HG03097 (cell line): Measurements from ENCODE around the gene HLX.

ENCODE experiments used
- ATAC-seq: cut with Tn5 transposase; IDR thresholded peaks from one replicate; pipeline ENCODE4 v1.9.1; 2021; ENCODE audit not compliant: unreplicated experiment, low FRiP score

The HLX gene

DNA sequence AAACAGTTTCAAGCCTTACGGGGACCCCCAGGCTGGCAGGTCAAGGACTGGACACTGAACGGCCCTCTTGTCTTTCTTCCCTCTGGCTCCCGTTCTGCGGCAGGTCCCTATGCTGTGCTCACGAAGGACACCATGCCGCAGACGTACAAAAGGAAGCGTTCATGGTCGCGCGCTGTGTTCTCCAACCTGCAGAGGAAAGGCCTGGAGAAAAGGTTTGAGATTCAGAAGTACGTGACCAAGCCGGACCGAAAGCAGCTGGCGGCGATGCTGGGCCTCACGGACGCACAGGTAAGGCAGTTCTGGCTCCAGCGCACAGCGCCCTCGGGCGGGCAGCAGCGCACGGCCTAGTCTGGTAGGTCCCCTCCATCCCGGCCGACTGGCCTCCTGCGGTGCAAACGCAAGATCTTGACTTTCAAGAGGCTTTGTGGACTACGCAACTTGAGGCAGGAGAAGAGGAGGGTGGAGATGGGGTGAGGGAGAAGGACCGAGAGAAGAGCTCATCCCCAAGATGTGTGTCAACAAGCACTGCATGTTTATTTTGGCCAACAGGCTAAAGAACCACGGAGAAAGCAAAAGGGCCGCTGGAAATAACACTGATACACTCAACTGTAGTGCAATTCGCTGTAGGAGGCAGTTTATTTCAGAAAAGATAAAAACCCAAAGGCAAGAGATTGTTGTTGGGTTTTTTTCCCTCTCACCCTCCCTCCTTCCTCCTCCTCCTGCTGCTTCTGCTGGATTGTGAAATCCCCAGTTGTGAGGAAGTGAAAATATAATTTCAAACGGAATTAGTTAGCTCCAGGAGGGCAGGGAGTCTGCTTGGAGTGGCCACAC, 3.0 kb downstream of the HLX start:
- no peak for ATAC-seq

DNA sequence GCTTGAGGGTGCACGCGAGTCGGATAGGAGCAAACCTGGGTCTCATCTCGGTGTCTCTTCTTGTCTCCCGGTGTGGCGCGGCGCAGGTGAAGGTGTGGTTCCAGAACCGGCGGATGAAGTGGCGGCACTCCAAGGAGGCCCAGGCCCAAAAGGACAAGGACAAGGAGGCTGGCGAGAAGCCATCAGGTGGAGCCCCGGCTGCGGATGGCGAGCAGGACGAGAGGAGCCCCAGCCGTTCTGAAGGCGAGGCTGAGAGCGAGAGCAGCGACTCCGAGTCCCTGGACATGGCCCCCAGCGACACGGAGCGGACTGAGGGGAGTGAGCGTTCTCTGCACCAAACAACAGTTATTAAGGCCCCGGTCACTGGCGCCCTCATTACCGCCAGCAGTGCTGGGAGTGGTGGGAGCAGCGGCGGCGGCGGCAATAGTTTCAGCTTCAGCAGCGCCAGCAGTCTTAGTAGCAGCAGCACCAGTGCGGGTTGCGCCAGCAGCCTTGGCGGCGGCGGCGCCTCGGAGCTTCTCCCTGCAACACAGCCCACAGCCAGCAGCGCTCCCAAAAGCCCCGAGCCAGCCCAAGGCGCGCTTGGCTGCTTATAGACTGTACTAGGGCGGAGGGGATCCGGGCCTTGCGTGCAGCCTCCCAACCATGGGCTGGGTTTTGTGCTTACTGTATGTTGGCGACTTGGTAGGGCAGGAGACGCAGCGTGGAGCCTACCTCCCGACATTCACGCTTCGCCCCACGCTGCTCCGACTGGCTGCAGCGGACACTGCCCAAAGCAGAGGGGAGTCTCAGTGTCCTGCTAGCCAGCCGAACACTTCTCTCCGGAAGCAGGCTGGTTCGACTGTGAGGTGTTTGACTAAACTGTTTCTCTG, 5.1 kb downstream of the HLX start:
- ATAC-seq, result no peak

DNA sequence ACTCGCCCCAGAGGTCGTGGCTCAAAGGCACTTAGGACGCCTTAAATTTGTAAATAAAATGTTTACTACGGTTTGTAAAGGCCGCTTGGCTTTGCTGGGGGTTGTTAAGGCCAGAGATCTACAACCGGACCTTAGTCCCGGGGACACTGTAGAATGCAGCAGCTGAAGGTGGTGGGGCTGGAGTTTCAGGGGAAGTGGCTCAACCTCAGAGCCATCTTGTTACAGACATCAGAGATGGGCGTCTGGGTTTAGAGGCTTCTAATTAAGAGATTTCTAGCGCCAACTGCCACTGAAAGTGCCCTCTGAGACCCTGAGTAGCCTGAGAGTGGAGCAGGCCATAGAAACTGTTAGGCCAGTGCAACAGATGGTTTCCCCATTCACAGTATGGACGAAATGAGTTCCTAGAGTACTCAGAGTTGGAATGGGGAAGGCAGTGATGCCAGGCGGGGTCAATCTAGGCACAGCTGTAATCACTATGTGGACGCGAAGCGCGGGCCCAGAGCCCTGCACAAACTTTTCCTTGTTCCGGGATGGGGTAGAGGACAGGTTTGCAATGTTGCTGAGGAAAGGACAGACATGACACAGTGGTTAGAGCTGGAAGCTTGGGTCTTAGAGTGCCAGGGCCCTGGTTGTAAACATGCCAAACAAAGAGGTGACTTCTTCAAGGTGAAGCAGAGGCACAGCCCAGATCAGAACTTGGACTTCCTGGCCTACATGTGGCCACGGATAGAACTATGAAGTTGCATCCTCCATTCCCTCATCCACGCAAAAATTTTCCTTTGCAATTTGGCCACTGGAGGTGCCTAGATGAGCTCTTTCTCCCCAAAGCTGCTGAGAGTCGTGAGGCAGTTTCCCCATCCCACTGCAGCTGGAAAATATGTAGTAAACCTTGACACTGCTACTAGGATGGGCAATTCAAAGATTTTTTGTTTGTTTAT, 6.0 kb downstream of the HLX start:
- ATAC-seq, result no peak

DNA sequence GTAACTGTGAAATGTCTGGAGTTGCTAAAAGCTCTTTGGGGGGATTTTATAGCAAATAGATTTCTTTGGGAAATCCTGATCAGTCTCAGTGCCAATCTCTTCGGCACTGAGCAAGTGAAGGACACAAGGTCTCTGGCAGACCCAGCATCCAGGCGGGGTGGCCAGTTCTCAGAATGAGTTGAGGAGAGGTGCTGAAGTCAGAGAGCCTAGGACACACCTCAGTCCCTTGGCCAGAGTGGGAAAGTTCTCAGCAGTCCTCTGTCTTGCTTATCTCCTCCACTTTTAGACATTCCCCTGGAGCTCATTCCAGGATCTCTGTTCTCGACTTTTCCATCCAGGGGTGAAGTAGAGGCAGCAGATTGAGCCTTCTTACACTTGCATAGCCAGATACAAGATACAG, 6.7 kb downstream of the HLX start:
- no peak for ATAC-seq

DNA sequence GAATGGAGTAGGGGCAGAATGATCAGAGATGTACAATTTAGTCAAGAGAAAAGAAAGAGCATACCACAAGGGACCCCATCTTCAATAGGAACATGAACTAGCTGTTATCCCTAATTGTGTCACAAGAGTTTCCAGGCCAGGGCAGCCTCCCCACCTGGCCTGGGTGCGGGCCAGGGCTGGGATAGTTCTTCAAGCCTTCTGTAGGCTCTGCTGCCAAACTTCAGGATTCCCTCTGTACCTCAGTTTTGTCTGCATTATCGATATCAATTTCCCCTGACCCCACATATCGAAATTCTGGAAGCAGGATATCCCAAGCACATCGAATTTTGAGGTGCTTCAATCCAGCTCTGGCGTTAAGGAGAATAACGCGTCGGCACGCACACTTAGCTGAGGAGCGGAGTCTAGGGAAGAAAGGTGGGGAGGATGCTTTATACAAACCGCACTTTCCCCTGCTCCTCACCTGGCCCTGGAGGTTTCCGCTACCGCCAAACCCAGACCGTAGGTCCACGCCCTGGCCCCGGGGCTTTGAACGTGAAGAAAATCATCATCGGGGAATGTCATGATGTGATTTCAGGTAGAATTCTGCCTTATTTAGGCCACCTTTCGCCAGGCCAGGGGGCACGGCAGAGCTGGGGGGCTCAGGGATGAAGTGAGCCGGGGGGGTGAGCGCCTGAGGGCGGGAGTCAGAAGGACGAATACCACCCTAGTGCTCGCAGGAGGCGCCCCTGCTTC, 7.4 kb downstream of the HLX start:
- no peak for ATAC-seq

DNA sequence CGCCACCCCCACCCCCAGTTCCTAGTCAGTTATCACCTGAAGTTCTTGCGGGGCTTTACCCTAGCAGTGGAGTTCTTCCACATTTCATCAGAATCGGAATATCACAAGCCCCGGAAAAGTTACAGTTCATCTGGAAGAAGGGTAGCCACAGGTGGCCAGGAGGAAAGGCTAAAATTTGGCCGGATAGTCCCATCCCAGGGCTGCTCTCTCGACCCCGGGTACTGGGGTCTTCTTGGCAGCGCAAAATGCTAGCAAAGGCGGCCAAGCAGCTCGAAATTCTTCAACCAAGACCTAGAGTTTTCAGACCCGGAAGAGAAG, 7.9 kb downstream of the HLX start:
- no peak for ATAC-seq

DNA sequence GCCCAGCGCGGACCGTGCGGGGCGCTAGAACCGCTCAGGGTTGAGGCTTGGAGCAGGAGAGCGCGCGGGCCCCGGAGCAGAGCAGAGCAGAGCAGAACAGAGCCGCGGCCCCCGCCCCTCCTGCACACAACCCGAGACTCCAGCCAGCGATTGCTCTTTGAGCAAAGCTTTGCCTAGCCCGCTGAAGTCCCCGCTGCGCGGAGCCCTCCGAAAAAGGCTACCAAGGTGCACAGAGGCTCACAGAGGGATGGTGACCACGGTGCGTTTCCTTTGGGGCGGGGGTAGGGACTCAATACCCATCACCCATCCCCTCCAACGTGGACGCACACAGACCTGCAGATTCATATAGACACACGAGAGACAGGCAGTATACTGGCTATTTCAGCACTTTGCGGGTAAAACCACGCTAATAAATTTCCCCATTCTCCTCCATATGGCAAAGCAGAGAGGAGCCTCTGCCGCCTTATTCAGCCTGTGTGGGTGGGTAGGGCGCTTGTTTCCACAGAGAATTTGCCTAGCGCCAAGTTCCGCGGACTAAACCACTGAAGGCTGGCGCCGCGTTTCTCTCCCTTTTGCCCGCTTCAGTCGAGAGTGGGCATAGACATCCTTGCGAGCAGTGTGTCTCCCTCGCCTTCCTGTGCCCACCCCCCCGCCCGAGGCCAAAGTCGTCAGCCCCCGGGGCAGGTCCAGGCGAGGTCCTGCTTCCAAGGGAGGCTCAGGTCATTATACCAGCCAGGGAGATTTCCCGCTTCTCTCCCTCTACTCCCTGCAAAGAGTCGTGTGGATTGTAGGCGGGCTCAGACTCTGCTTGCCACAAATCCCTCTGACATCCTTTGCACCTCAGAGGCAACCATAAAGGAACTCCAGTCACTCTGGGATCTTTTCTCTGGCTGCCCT, 8.5 kb downstream of the HLX start:
- ATAC-seq, result no peak

DNA sequence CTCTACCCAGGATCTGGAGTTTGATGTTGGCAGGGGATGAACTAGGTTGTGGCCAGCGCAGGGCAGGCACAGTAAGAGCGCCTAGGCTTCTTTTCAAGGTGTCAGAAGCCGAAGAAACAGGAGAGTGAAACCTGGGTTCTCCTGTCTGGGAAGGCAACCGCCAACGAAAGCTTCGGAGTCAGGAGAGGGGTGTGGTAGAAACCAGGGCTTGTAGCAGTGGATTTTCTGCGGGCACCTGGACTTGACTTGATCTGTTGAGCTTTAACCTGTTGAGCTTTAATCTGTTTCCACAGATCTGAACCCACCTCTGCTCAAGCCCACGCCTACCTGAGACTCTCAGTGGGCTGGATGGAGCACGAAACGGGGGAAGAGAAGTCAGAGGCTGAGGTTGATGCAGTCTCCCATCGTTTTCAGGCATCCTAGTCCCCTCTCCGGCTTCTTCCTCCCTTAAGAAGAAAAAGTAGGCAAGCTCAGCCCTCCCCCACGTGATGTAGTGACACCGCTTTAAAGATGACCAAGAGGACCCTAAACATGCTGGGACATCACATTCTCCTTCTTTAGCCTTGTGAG, 9.3 kb downstream of the HLX start:
- ATAC-seq, result no peak

DNA sequence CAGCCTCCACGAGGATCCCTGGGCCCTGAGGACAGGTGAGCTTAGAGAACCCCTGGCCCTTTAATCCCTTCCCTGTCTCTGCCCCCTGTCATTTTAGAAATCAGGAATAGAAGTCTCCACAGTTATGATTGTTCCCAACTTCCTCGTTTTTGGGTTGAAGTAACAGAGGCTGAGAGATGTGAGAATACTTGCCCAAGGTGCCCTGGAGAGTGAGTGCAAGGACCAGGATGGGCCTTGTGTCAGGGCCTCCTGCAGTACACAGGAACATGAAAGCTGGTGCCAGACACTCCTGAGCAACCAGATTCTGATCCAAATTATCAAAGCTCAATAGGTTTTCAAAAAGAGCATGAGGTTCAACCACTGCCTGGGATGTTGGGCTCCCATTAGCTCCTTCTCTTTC, 10.1 kb downstream of the HLX start:
- ATAC-seq, result no peak

DNA sequence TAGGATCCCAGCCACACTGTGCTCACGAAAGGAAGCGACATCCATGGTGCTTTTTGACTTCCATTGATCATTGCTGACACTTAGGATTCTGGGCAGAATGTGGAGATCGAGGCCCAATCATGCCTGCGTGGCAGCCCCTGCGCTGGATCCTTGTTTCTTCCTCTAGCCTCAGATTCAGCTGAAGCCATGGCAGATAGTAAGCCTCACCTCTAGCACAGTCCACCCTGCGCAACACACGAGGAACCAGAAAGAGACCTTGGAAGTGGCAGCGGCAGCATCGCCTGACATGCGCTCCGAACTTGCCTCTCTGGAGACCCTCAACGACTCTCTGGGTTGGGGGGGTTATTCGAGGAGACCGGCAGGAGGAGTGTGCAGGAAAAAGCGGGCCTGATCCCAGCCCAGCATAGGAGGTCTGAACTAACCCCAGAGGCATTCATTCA, 10.6 kb downstream of the HLX start:
- no peak for ATAC-seq

DNA sequence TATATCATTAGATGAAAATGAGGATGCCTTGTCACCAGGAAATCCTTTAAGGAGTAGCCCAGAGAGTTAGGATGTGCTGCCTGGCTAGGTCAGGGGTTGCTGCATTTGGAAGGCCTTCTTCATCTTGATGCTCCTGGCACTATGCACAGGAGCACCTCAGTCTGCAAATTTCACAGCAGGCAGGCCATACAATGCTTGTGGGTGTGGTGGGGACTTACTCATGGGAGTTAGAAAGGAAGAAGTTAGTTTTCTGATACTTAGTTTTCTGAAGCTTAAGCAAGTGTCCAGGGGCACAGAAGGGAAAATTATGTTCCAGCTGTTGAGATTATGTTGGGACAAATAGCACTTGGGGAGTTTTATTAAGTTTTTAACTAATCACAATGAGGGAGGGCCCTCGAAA, 11.4 kb downstream of the HLX start:
- ATAC-seq, result no peak

DNA sequence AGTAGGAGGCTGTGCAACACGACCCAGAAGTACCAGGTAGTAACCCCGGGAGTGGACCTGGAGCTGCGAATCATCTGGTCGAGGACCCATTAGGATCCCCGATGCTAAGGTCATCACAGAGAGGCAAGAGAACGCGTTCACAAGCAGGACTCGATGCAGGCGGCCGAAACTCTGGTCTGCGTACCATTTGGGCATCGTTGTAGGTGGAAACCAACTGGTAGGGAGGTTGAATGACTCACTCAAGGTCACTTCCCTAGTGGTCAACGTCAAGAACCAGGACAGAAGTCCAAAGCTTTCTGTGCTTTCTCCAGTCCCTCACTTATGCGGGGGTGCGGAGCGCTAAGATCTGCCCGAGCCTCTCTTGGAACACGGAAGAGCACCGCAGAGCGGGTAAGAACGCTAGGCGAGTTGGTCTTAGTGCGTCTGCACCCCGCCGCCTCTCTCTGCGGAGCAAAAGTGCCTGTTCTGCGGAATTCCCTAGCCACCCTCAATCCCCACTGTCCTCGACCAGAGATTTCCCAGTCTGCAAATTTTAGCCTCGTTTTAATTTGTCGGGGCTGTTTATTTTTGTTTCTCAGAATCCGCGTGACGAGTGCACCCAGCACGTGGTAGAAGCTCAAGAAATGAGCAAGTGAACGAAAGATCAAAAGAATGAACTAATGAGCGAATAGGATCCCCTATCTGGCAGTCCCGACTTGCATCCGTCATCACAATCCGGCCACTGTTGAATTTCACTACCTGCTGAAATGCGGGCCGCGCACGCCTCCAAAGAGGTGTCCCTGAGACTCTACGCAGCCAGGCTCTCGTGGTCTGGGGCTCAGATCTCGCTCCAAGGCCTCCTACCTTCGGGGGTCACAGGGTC, 12.2 kb downstream of the HLX start:
- no peak for ATAC-seq

DNA sequence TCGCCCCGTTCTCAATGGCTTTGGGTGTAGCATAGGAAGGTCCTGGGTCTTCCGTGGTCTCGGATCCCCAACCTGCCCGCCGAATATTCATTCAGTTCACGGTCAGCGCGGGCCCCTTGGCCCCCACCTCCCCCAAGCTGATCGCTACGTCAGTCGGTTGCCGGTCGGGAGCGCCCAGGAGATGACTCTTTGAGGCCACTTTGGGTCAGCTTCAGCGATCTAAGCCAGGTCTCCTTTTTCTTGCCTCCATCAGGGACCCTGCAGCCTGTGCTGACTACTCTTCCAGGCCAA, 12.8 kb downstream of the HLX start:
- ATAC-seq, result no peak

DNA sequence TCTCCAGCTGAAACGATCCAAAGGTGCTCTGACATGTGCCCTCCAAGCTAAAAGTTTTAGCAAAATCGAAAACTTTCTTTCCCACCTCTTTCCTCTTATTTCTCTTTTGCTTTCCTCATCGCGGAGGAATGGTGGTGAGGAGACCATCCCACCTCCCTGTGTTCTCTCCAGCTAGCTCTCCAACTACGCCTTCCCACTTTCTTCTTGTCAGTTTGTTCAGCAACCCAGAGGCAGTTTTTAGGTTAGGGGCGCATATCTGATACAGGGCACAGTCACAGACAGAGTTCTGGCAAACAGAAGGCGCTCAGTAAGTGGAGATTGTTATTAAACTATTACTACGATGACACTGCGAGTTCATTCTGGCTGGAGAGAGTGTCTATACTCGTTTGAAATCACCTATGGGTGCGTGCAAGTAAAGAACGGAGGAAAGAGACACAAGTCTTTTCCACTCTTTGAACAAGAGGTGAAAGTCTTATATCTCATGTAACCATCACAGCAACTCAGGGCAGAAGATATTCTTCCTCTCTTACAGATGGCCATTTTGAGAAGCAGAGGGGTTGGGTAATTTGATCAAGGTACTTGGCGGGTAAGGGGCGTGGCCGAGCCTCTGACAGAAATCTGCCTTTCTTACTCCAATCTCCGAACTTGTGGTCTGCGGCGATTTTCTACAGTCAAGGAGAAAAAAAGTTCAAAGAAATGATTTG, 13.9 kb downstream of the HLX start:
- ATAC-seq, result no peak

DNA sequence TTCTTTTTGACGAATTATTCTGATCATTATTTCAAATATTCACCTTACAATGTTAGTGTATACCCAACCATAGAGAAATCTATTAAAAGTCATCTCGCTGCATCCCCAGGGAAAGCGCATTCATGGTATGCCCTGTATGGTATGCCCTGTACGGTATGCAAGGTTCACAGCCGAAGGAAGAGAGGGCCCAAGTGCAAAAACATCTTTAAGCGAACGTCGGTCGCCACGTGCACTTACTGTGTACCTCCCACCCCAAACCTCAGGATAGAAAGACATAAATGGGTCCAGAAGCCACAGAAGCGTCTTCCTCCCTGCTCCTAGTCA, 14.4 kb downstream of the HLX start:
- ATAC-seq, result no peak

DNA sequence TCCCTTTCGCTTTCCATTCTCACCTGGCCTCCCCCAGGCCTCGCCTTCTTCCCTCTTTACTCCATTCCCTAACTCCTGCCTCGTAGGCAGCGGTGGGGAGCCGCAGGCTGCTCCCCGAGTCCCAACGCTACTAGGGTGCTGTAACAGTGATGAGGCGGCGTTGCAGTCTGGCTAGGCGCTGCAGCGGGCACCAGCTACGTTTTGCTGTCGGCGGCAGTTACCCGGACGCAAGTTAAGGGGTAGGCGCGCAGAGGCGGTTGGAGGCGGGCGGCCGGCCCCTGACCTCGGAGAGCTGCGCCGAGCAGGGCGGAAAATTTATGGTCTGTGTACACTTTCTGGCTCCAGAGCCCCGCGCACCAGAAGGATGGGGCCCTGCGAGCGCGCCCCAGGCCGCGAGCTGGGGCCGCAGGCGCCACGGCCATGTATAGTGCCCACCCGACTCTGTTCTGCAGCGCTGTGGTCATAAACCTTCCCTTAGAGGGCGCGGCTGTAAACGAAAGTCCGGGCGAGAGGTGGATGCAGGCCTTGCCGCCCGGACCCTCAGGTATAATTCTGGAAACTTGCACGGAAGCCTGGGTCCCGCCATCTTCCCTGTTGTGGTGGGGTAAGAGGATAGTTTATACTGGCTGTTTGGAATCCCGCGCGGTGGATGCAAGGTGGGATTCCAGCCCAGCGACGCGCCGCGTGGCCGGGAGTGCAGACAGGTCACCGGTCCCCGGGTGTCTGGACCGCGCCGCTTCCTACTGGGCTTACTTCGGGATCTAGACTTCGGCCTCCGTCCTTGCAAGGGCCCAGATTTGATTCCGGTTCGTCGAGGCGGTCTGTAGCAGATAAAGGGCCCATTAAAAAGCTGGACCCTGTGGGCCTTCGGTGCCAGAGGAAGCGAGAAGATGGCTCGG, 15.0 kb downstream of the HLX start:
- no peak for ATAC-seq

DNA sequence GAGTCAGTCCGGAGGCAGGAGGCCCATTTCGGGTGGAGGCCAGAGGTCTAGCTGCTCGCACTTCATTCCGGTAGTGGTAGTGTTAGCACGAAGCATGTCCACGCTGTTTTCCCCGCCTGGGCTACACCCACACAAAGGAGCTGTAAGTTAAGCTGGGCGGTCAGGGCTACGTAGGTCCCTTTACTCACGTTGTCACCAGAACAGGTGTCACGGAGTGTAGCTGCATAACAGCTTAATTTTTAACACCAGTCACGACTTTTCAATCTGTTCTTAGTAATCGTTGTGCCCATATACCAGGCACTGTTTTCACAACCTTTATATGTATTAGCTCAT, 15.6 kb downstream of the HLX start:
- no peak for ATAC-seq
